ENCODE data around the gene NRBP1.

GRCh38 chr2:27441226-27441926 is 12.9 kb downstream of the NRBP1 start:
- TF ChIP-seq TAF7 (tag; IDR thresholded peaks at IDR 0.05), result no peak
- no peak; the same call in 1 of the 2 replicates for TF ChIP-seq KLF1 (tag; IDR thresholded peaks at IDR 0.05)
- TF ChIP-seq E2F4 (CRISPR knock-in tag; IDR thresholded peaks at IDR 0.05; ENCODE audit: low read depth), result no peak

All from K562 (cell line).